ENCODE results near the gene SCAF8. TPM values are rescaled to one million over a fixed set of nuclear protein-coding genes. Genes with fewer than 3 reads are reported as not detected.

The SCAF8 gene
- total and polyA plus RNA-seq, 7 donors = 9.5 to 49.0 (median 40.1) TPM

DNA sequence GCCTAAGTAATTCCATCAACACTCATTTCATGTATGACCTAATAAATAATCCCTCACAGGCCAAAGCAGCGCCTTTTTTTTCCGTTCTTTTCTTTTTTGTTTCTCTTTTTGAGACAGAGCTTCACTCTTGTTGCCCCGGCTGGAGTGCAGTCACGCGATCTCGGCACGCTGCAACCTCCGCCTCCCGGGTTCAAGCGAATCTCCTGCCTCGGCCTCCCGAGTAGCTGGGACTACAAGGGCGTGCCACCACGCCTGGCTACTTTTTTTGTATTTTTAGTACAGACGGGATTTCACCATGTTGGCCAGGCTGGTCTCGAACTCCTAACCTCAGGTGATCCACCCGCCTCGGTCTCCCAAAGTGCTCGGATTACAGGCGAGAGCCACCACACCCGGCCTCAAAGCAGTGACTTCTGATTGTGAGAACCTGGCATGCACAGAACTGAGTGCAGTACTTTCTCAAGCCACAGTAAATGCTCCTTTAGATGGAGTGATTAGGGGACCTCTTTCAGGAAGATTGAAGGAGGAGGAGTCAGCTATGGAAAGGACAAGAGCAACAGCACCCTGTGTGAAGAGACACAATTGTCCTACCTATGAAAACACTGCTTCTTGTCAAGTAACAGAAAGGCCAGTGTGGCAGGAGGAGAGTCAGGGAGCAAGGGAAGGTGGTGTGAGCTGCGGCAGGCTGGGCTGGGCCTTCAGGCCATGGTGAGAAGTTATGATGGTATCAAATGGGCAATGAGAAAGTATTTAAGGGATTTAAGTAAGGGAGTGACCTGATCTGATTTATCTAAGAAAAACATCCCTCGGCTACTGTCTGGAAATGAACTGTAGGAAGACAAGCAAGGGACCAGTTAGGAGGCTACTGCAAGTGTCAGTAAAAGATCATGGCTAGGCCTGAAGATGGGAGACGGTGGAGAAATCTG, 1.7 kb upstream of the SCAF8 start:
- Histone ChIP-seq H3K36me3 (ENCODE audit: insufficient read depth in 1 of 2, low read depth in 1 of 2) (no peaks in the 10 kb centered on the region), H3K27ac (no peak overlapping the region), H3K4me1 (peaks cover 29% of the 10 kb centered on the region), H3K27me3 (ENCODE audit: insufficient read depth in 3 of 3, low read length in 2 of 3) (no peaks in the 10 kb centered on the region), H3K4me3 (no peak overlapping the region), H3K9me3 (no peaks in the 10 kb centered on the region)
- intact Hi-C loops (cut with DNase I) = loop anchor here (1.0 to 5.0 kb wide), 4 partner anchors 36 to 76 kb away; no protein-coding TSS in a partner anchor
- TF ChIP-seq, protein P1, sequence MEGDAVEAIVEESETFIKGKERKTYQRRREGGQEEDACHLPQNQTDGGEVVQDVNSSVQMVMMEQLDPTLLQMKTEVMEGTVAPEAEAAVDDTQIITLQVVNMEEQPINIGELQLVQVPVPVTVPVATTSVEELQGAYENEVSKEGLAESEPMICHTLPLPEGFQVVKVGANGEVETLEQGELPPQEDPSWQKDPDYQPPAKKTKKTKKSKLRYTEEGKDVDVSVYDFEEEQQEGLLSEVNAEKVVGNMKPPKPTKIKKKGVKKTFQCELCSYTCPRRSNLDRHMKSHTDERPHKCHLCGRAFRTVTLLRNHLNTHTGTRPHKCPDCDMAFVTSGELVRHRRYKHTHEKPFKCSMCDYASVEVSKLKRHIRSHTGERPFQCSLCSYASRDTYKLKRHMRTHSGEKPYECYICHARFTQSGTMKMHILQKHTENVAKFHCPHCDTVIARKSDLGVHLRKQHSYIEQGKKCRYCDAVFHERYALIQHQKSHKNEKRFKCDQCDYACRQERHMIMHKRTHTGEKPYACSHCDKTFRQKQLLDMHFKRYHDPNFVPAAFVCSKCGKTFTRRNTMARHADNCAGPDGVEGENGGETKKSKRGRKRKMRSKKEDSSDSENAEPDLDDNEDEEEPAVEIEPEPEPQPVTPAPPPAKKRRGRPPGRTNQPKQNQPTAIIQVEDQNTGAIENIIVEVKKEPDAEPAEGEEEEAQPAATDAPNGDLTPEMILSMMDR (IDR thresholded peaks at IDR 0.05) = no peak
- DNase-seq = no peak
- no peak for ATAC-seq
- 94 to 96% (median 95%) methylated on average over 24 of the region's 24 CpGs for WGBS, 3 donors

DNA sequence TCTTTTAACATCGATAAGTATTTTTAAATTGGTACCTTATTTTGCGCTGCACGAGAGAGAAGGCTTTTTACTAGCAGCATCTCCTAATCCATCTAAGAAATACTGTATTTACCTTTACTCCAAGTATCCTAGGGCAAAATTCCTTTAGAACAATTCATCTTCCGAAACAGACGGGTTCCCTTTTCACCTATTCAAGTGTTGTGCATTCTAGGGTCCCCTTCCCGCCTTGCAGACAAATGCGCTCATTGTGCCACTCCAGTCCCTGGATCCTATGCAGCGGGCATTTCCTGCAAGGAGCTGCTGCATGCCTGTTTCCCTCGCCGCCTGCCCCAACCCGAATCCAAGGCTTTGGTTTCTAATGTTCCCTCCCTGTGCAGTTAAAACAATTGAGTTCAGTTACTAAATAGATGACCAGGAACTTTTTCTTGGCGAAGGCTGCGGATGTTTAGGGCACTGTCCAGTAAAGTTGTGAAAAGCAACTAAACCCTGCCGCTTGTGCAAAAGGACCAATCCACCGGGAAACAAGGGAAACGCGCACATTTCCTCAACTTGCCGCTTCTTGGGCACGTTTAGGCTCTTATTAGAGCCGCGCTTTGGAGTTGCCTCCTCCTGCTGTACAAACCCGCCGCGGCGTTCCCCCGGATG, 556 bp upstream of the SCAF8 start:
- ATAC-seq = no peak

GRCh38 chr6:154733626-154734382, 588 bp downstream of the SCAF8 start:
- H3K36me3 ChIP-seq (ENCODE audit: insufficient read depth in 1 of 2, low read depth in 1 of 2) = peaks cover 0 to 5% of the 10 kb centered on the region in 2 donors
- H3K9me3 ChIP-seq = no peaks in the 10 kb centered on the region
- 0 to 2% (median 0%) methylated on average over 49 to 70 of the region's 71 CpGs for WGBS, 3 donors
- TF ChIP-seq, protein P1 (IDR thresholded peaks at IDR 0.05) = no peak
- H3K27me3 ChIP-seq (ENCODE audit: insufficient read depth in 3 of 3, low read length in 2 of 3) = no peaks in the 10 kb centered on the region
- ATAC-seq = peak; percentile 94 to 96 (median 95)
- peak overlapping the region; percentile 100 for H3K27ac ChIP-seq
- peak; percentile 97 to 98 for DNase-seq
- H3K4me1 ChIP-seq = peaks cover 50% of the 10 kb centered on the region
- H3K4me3 ChIP-seq = peak overlapping the region; percentile 97
- intact Hi-C loops (cut with DNase I) = loop anchor here (5.0 kb wide), 3 partner anchors 33 to 73 kb away; no protein-coding TSS in a partner anchor

More for the DNA sequence above, 556 bp upstream of the SCAF8 start:
- Histone ChIP-seq H3K27me3 (ENCODE audit: insufficient read depth in 3 of 3, low read length in 2 of 3) (no peaks in the 10 kb centered on the region), H3K9me3 (no peaks in the 10 kb centered on the region), H3K4me3 (peak overlapping the region; percentile 97), H3K4me1 (peaks cover 40% of the 10 kb centered on the region), H3K27ac (peak overlapping the region; percentile 100), H3K36me3 (ENCODE audit: insufficient read depth in 1 of 2, low read depth in 1 of 2) (peaks cover 0 to 3% of the 10 kb centered on the region in 2 donors)
- intact Hi-C loops (cut with DNase I) = loop anchor here (1.0 to 5.0 kb wide), 4 partner anchors 35 to 75 kb away; no protein-coding TSS in a partner anchor
- TF ChIP-seq, protein P1 (IDR thresholded peaks at IDR 0.05) = no peak
- DNase-seq = peak; percentile 31 to 59
- 8 to 9% (median 8%) methylated on average over 25 to 26 of the region's 26 CpGs for WGBS, 3 donors

GRCh38 chr6:154736618-154737259, 3.5 kb downstream of the SCAF8 start:
- peaks cover 78% of the 10 kb centered on the region for H3K4me1 ChIP-seq
- intact Hi-C loops (cut with DNase I) = loop anchor here in 1 of 2 donors (5.0 kb wide), 1 partner anchor 51 kb away; no protein-coding TSS in a partner anchor
- 61 to 70% (median 63%) methylated on average over 4 of the region's 4 CpGs for WGBS, 3 donors

More at GRCh38 chr6:154736618-154737259, 3.5 kb downstream of the SCAF8 start:
- ATAC-seq (no peak), DNase-seq (no peak)
- Histone ChIP-seq H3K27ac (peak overlapping the region; percentile 5), H3K36me3 (ENCODE audit: insufficient read depth in 1 of 2, low read depth in 1 of 2) (peaks cover 2 to 8% of the 10 kb centered on the region in 2 donors), H3K27me3 (ENCODE audit: insufficient read depth in 3 of 3, low read length in 2 of 3) (no peaks in the 10 kb centered on the region), H3K4me3 (no peak overlapping the region), H3K9me3 (no peaks in the 10 kb centered on the region)
- TF ChIP-seq, protein P1 (IDR thresholded peaks at IDR 0.05) = no peak
